IMR-90 (cell line): ENCODE results near the gene ESYT3. TPM values are rescaled to one million over a fixed set of nuclear protein-coding genes. Genes with fewer than 3 reads are reported as not detected.

Experiments
- ATAC-seq: fragments of 200-7000 bp; cut with Tn5 transposase; 2 replicates; pipeline ENCODE4 v1.9.1; 2020; ENCODE audit warnings: low read depth, mild to moderate bottlenecking, moderate library complexity
- BruUV-seq: library from RNA; stranded (reverse); fragments of 400-500 nt; replicated peaks from 2 replicates; lab custom pipeline; 2021; lab: Mats Ljungman, UMichigan
- CTCF ChIA-PET: fragments of 300-600 bp; formaldehyde crosslinking; extraction: SDS; loops from one replicate; lab custom pipeline; 2021; ENCODE audit warnings: antibody characterized with exemption; lab: Yijun Ruan, JAX
- POLR2A ChIA-PET: fragments of 300-600 bp; sonication (Branson Sonifier 250); formaldehyde crosslinking; loops from one replicate; lab custom pipeline; 2022; ENCODE audit warnings: antibody characterized with exemption; ENCODE audit not compliant: unreplicated experiment; lab: Charles Lee
- DNase-seq: peaks from one replicate; pipeline ENCODE4 v3.0.0; 2013
- H2AFZ ChIP-seq: replicated peaks from 2 replicates; pipeline ENCODE3; 2013; ENCODE audit warnings: low read length, mild to moderate bottlenecking; ENCODE audit not compliant: poor library complexity
- H2AK5ac ChIP-seq: 2 replicates; pipeline ENCODE4 v1.6.1; 2013; ENCODE audit warnings: low read depth, low read length, inconsistent platforms
- H2AK9ac ChIP-seq: replicated peaks from 2 replicates; pipeline ENCODE3; 2013; ENCODE audit warnings: mild to moderate bottlenecking, low read depth, low read length, moderate library complexity; ENCODE audit not compliant: poor library complexity
- H2BK120ac ChIP-seq: 2 replicates; pipeline ENCODE4 v1.6.1; 2013; ENCODE audit warnings: low read depth, low read length, inconsistent platforms
- H2BK15ac ChIP-seq: 3 replicates; pipeline ENCODE4 v1.6.1; 2013; ENCODE audit warnings: low read depth, low read length, inconsistent platforms
- H2BK20ac ChIP-seq: 2 replicates; pipeline ENCODE4 v1.6.1; 2013; ENCODE audit warnings: low read depth, mild to moderate bottlenecking, inconsistent platforms, low read length, moderate library complexity
- H2BK5ac ChIP-seq: 2 replicates; pipeline ENCODE4 v1.6.1; 2013; ENCODE audit warnings: mild to moderate bottlenecking, low read depth, low read length, inconsistent platforms; ENCODE audit not compliant: poor library complexity, severe bottlenecking
- H3K14ac ChIP-seq: replicated peaks from 2 replicates; pipeline ENCODE4 v1.6.1; 2013; ENCODE audit warnings: low read depth, low read length, inconsistent platforms
- H3K18ac ChIP-seq: 2 replicates; pipeline ENCODE4 v1.6.1; 2013; ENCODE audit warnings: low read depth, low read length, control low read depth
- H3K23ac ChIP-seq: 2 replicates; pipeline ENCODE4 v1.6.1; 2013; ENCODE audit warnings: low read depth, low read length, inconsistent platforms
- H3K27ac ChIP-seq: 2 replicates; pipeline ENCODE4 v1.5.1; 2013; ENCODE audit warnings: mild to moderate bottlenecking, control low read depth, low read length; ENCODE audit not compliant: insufficient read depth
- H3K27me3 ChIP-seq: 2 replicates; pipeline ENCODE4 v1.6.1; 2013; ENCODE audit warnings: low read length; ENCODE audit not compliant: control insufficient read depth, insufficient read depth
- H3K36me3 ChIP-seq: 2 replicates; pipeline ENCODE4 v1.6.1; 2013; ENCODE audit warnings: low read length, mixed read lengths; ENCODE audit not compliant: control insufficient read depth, insufficient read depth
- H3K4ac ChIP-seq: 2 replicates; pipeline ENCODE4 v1.6.1; 2013; ENCODE audit warnings: low read depth, low read length, inconsistent platforms
- H3K4me1 ChIP-seq: 2 replicates; pipeline ENCODE4 v1.6.1; 2013; ENCODE audit warnings: low read length, mixed read lengths; ENCODE audit not compliant: control insufficient read depth, insufficient read depth
- H3K4me2 ChIP-seq: 2 replicates; pipeline ENCODE4 v1.6.1; 2013; ENCODE audit warnings: low read depth, mild to moderate bottlenecking, control low read depth, low read length, moderate library complexity
- H3K4me3 ChIP-seq: 2 replicates; pipeline ENCODE4 v1.5.1; 2013; ENCODE audit warnings: low read depth, mild to moderate bottlenecking, control low read depth, low read length, moderate library complexity; ENCODE audit not compliant: insufficient read depth
- H3K56ac ChIP-seq: 2 replicates; pipeline ENCODE4 v1.6.1; 2013; ENCODE audit warnings: low read length, inconsistent platforms; ENCODE audit not compliant: insufficient read depth; ENCODE audit errors: extremely low read depth
- H3K79me1 ChIP-seq, 2 experiments: 2 replicates each; pipeline ENCODE4 v1.6.1; 2013; ENCODE audit warnings: low read length in 2 of 2, inconsistent platforms in 1 of 2, low read depth in 1 of 2
- H3K9ac ChIP-seq: 2 replicates; pipeline ENCODE4 v1.6.1; 2013; ENCODE audit warnings: low read depth, low read length, control low read depth
- H3K9me1 ChIP-seq: 2 replicates; pipeline ENCODE4 v1.6.1; 2013; ENCODE audit warnings: low read length, inconsistent platforms; ENCODE audit not compliant: insufficient read depth
- H3K9me3 ChIP-seq: 2 replicates; pipeline ENCODE4 v1.6.1; 2013; ENCODE audit warnings: low read length; ENCODE audit not compliant: control insufficient read depth, insufficient read depth
- H4K20me1 ChIP-seq: 2 replicates; pipeline ENCODE4 v1.6.1; 2013; ENCODE audit warnings: low read length, inconsistent platforms; ENCODE audit not compliant: insufficient read depth
- H4K5ac ChIP-seq: 2 replicates; pipeline ENCODE4 v1.6.1; 2013; ENCODE audit warnings: mild to moderate bottlenecking, low read depth, low read length, control low read depth
- H4K8ac ChIP-seq, 2 experiments: 2 replicates each; pipeline ENCODE4 v1.6.1; 2013; ENCODE audit warnings: low read depth in 2 of 2, low read length in 2 of 2, control low read depth in 1 of 2, inconsistent platforms in 1 of 2
- H4K91ac ChIP-seq: 2 replicates; pipeline ENCODE4 v1.6.1; 2013; ENCODE audit warnings: low read depth, low read length, inconsistent platforms; ENCODE audit not compliant: insufficient read depth
- CTCF ChIP-seq: conservative IDR thresholded peaks from 2 replicates; pipeline ENCODE4 v1.5.1; 2012; ENCODE audit warnings: mild to moderate bottlenecking, low read depth, low read length, improper control_type of control experiment
- MAZ ChIP-seq: IDR thresholded peaks from 2 replicates; pipeline ENCODE4 v1.6.1; 2012; ENCODE audit warnings: low read depth, mild to moderate bottlenecking, low read length, improper control_type of control experiment, moderate library complexity, borderline replicate concordance
- POLR2A ChIP-seq: IDR thresholded peaks from 2 replicates; pipeline ENCODE4 v1.6.1; 2012; ENCODE audit warnings: mild to moderate bottlenecking, low read depth, low read length
- RFX5 ChIP-seq: IDR thresholded peaks from 2 replicates; pipeline ENCODE4 v1.8.0; 2012; ENCODE audit warnings: low read depth, mild to moderate bottlenecking, low read length, moderate library complexity
- WGBS, 2 experiments: methylation state at CpG; one replicate each; pipeline versions ENCODE4 v1.1.5 to v1.1.7; 2013; ENCODE audit warnings: missing lambda C conversion rate in 2 of 2; ENCODE audit not compliant: insufficient read length in 1 of 2; ENCODE audit errors: extremely low coverage in 2 of 2; 5-methylcytosine and 5-hydroxymethylcytosine counted together
- dilution Hi-C: fragments of 300-500 bp; cut with HindIII; formaldehyde crosslinking; loops from one replicate; pipeline ENCODE4 v1.14.3; 2018; ENCODE audit warnings: low sequenced_read_pairs; ENCODE audit not compliant: unreplicated experiment
- in situ Hi-C: fragments of 300-500 bp; cut with MboI; formaldehyde crosslinking; loops from 3 replicates; pipeline ENCODE4 v1.14.3; 2019; ENCODE audit warnings: low sequenced_read_pairs, inconsistent platforms, mixed read lengths
- intact Hi-C: fragments of 100-400 bp; cut with micrococcal nuclease; formaldehyde crosslinking; loops from 2 replicates; pipeline ENCODE4 v1.10.0; 2022
- polyA plus RNA-seq, 3 experiments: library from polyadenylated mRNA; depleted of rRNA; stranded (reverse); fragments of >200 nt; gene quantifications; 2 replicates each; pipeline ENCODE4 v1.2.3, GENCODE V29; 2012; ENCODE audit warnings: low replicate concordance in 1 of 3
- total RNA-seq: library from RNA; depleted of rRNA; stranded (reverse); fragments of >200 nt; gene quantifications from 2 replicates; pipeline ENCODE4 v1.2.3, GENCODE V29; 2012

Gene ESYT3
- total and polyA plus RNA-seq, 2 of the 4 experiments (the other 2 are of a cell fraction): under 0.01 to 0.02 TPM

- in situ Hi-C loops: no loop called here
Measured at GRCh38 chr3:138468451-138468850, 34.0 kb downstream of the ESYT3 start.

More at GRCh38 chr3:138468451-138468850, 34.0 kb downstream of the ESYT3 start:
- no peak for TF ChIP-seq POLR2A
- TF ChIP-seq MAZ: no peak
- no peak for TF ChIP-seq RFX5
- no peak for TF ChIP-seq CTCF
- Histone ChIP-seq H2AK5ac (no peak overlapping the region), H3K36me3 (no peaks in the 10 kb centered on the region), H3K56ac (no peak overlapping the region), H3K79me1 (no peaks in the 10 kb centered on the region), H3K4ac (no peak overlapping the region), H3K14ac (no peak overlapping the region), H2BK120ac (no peak overlapping the region), H4K5ac (no peak overlapping the region), H2BK20ac (no peak overlapping the region), H2BK5ac (no peak overlapping the region), H3K4me1 (no peaks in the 10 kb centered on the region), H3K9ac (no peak overlapping the region), H2AFZ (no peak overlapping the region), H2BK15ac (no peak overlapping the region), H3K9me3 (no peaks in the 10 kb centered on the region), H4K8ac (no peak overlapping the region), H3K18ac (no peak overlapping the region), H3K4me3 (no peak overlapping the region), H3K9me1 (no peaks in the 10 kb centered on the region), H4K91ac (no peak overlapping the region), H4K20me1 (no peaks in the 10 kb centered on the region), H2AK9ac (peak overlapping the region; percentile 13), H3K27me3 (peaks cover 9% of the 10 kb centered on the region), H3K27ac (no peak overlapping the region), H3K23ac (no peak overlapping the region), H3K4me2 (no peak overlapping the region)
- ChIA-PET CTCF (no interaction called here), POLR2A (interaction anchor here (0.5 kb wide), 1 partner anchor 11 kb away, joined by 3 read pairs; no protein-coding TSS in a partner anchor)
- intact Hi-C loops (no loop called here), dilution Hi-C loops (no loop called here)
- no peak for DNase-seq
- BruUV-seq: no TSS peak
- WGBS, 2 experiments: 58% methylated on average over 4 of the region's 6 CpGs; no CpG with 5 or more reads in 1 of the 2 experiments
- ATAC-seq: no peak
